ENCODE measurements around the gene NAALADL2. TPM values are rescaled to one million over a fixed set of nuclear protein-coding genes. Genes with fewer than 3 reads are reported as not detected.

NAALADL2 gene
- total and polyA plus RNA-seq, 2 donors (not counting 1 experiment from before 2014, with no cell fraction given), result 8.8 to 11.6 TPM

DNA sequence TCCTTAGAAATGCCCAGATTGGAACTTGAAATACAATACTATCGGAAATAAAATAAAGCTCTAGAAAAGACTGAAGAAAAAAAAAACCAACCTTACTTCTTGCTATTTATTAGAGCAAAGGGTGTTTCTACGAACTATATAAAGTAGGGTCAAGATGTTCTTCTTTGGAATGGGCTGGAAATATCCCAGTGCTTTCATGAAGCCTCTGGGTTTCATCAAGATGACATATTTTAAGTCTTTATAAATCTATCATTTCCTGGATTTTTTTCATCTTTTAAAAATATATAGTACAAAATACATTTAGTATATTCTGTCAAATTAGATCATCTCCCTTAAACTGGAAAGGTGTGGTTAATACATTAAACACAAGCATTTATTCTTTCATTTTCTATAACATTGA lies 978.8 kb downstream of the NAALADL2 start:
- DNase-seq (ENCODE audit: low read depth in 2 of 2), result no peak
- H3K36me3 ChIP-seq (ENCODE audit: control insufficient read depth, insufficient read depth, low read length), result no peaks in the 10 kb centered on the region
- no peak overlapping the region for H2AFZ ChIP-seq (ENCODE audit: low read length)
- TF ChIP-seq, protein P1, sequence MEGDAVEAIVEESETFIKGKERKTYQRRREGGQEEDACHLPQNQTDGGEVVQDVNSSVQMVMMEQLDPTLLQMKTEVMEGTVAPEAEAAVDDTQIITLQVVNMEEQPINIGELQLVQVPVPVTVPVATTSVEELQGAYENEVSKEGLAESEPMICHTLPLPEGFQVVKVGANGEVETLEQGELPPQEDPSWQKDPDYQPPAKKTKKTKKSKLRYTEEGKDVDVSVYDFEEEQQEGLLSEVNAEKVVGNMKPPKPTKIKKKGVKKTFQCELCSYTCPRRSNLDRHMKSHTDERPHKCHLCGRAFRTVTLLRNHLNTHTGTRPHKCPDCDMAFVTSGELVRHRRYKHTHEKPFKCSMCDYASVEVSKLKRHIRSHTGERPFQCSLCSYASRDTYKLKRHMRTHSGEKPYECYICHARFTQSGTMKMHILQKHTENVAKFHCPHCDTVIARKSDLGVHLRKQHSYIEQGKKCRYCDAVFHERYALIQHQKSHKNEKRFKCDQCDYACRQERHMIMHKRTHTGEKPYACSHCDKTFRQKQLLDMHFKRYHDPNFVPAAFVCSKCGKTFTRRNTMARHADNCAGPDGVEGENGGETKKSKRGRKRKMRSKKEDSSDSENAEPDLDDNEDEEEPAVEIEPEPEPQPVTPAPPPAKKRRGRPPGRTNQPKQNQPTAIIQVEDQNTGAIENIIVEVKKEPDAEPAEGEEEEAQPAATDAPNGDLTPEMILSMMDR (conservative IDR thresholded peaks at IDR 0.05 in 1 of 2, IDR thresholded peaks at IDR 0.05 in 1 of 2; ENCODE audit: low read depth in 1 of 2, low read length in 2 of 2), result no peak
- TF ChIP-seq EZH2 (IDR thresholded peaks at IDR 0.05; ENCODE audit: low read length, missing control alignments), result no peak
- no peaks in the 10 kb centered on the region for H3K9me3 ChIP-seq (ENCODE audit: control insufficient read depth, insufficient read depth, low read depth, low read length)
- H3K27ac ChIP-seq (ENCODE audit: insufficient read depth, low read length), result no peak overlapping the region
- no peaks in the 10 kb centered on the region for H3K27me3 ChIP-seq (ENCODE audit: control insufficient read depth, insufficient read depth, low read length)
- no peak overlapping the region for H3K4me3 ChIP-seq (replicated peaks in 1 of 4; ENCODE audit: control extremely low read depth in 1 of 4, insufficient read depth in 1 of 4, low read depth in 3 of 4, low read length in 4 of 4)
- H4K20me1 ChIP-seq (ENCODE audit: control insufficient read depth, extremely low read depth, insufficient read depth, low read length), result no peaks in the 10 kb centered on the region
- H3K4me2 ChIP-seq (ENCODE audit: extremely low read depth, insufficient read depth, low read length), result no peak overlapping the region
- H3K9ac ChIP-seq (ENCODE audit: insufficient read depth, low read length), result no peak overlapping the region
- H3K4me1 ChIP-seq (ENCODE audit: control insufficient read depth, extremely low read depth, insufficient read depth, low read length), result no peaks in the 10 kb centered on the region
- H3K79me2 ChIP-seq (ENCODE audit: control insufficient read depth, insufficient read depth, low read length), result no peaks in the 10 kb centered on the region

DNA sequence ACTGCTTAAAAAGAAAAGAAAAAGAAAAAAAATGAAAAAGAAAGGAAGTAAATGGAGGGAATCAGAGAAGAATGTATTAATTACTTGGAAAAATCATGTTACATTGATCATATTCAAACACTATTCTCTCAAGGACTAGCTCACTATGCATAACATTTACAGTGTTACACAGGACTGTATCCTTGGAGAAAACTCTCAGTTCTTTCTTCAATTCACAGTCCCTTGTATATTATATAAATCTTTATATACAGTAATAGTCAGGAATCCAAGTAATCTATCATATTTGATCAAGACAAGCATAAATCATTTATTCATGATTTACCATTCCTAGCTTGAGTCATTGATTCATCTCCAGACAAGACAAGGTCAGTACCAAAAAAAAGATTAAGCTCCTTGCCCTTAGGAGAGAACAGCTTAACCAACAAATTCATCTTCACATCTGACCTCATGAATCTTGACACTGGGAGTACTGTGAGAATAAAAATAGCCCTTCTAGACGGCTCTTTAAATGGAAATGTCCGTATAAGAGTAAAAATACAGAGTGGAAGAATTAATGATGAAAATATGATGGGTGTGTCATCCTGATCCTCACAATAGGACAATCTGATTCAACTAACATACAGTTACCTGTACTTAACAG lies 980.4 kb downstream of the NAALADL2 start:
- TF ChIP-seq, protein P1 (conservative IDR thresholded peaks at IDR 0.05 in 1 of 2, IDR thresholded peaks at IDR 0.05 in 1 of 2; ENCODE audit: low read depth in 1 of 2, low read length in 2 of 2), result no peak
- no peak for TF ChIP-seq EZH2 (IDR thresholded peaks at IDR 0.05; ENCODE audit: low read length, missing control alignments)
- Histone ChIP-seq H3K27ac (ENCODE audit: insufficient read depth, low read length) (no peak overlapping the region), H2AFZ (ENCODE audit: low read length) (no peak overlapping the region), H3K4me1 (ENCODE audit: control insufficient read depth, extremely low read depth, insufficient read depth, low read length) (no peaks in the 10 kb centered on the region), H3K4me3 (replicated peaks in 1 of 4; ENCODE audit: control extremely low read depth in 1 of 4, insufficient read depth in 1 of 4, low read depth in 3 of 4, low read length in 4 of 4) (no peak overlapping the region), H3K9me3 (ENCODE audit: control insufficient read depth, insufficient read depth, low read depth, low read length) (no peaks in the 10 kb centered on the region), H4K20me1 (ENCODE audit: control insufficient read depth, extremely low read depth, insufficient read depth, low read length) (no peaks in the 10 kb centered on the region), H3K27me3 (ENCODE audit: control insufficient read depth, insufficient read depth, low read length) (no peaks in the 10 kb centered on the region), H3K4me2 (ENCODE audit: extremely low read depth, insufficient read depth, low read length) (no peak overlapping the region), H3K36me3 (ENCODE audit: control insufficient read depth, insufficient read depth, low read length) (no peaks in the 10 kb centered on the region), H3K79me2 (ENCODE audit: control insufficient read depth, insufficient read depth, low read length) (no peaks in the 10 kb centered on the region), H3K9ac (ENCODE audit: insufficient read depth, low read length) (no peak overlapping the region)
- no peak for DNase-seq (ENCODE audit: low read depth in 2 of 2)

DNA sequence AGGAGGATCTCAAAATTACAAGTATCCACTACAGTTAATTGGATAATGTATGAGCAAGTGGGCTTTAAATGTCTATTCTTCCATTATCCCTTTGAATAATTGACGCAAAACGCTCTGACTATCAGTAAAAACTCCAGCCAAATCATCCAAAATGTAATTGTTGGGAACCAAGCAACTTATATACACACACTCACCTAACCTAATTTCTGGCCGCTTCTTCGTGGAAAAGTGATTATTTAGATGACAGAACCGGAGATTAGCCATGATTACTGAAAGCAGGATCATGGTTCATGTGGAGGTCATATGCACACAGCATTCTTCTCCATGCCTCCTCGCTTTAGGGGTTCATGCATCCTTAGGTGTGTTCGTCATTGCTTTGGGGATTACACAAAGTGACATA lies 992.4 kb downstream of the NAALADL2 start:
- H3K36me3 ChIP-seq (ENCODE audit: control insufficient read depth, insufficient read depth, low read length), result no peaks in the 10 kb centered on the region
- no peak for TF ChIP-seq EZH2 (IDR thresholded peaks at IDR 0.05; ENCODE audit: low read length, missing control alignments)
- TF ChIP-seq, protein P1 (conservative IDR thresholded peaks at IDR 0.05 in 1 of 2, IDR thresholded peaks at IDR 0.05 in 1 of 2; ENCODE audit: low read depth in 1 of 2, low read length in 2 of 2), result no peak
- H3K4me2 ChIP-seq (ENCODE audit: extremely low read depth, insufficient read depth, low read length), result no peak overlapping the region
- no peaks in the 10 kb centered on the region for H3K79me2 ChIP-seq (ENCODE audit: control insufficient read depth, insufficient read depth, low read length)
- no peak overlapping the region for H3K4me3 ChIP-seq (replicated peaks in 1 of 4; ENCODE audit: control extremely low read depth in 1 of 4, insufficient read depth in 1 of 4, low read depth in 3 of 4, low read length in 4 of 4)
- DNase-seq (ENCODE audit: low read depth in 2 of 2), result no peak
- H4K20me1 ChIP-seq (ENCODE audit: control insufficient read depth, extremely low read depth, insufficient read depth, low read length), result no peaks in the 10 kb centered on the region
- no peak overlapping the region for H2AFZ ChIP-seq (ENCODE audit: low read length)
- H3K9ac ChIP-seq (ENCODE audit: insufficient read depth, low read length), result no peak overlapping the region
- H3K27me3 ChIP-seq (ENCODE audit: control insufficient read depth, insufficient read depth, low read length), result no peaks in the 10 kb centered on the region
- H3K9me3 ChIP-seq (ENCODE audit: control insufficient read depth, insufficient read depth, low read depth, low read length), result no peaks in the 10 kb centered on the region
- H3K4me1 ChIP-seq (ENCODE audit: control insufficient read depth, extremely low read depth, insufficient read depth, low read length), result no peaks in the 10 kb centered on the region
- H3K27ac ChIP-seq (ENCODE audit: insufficient read depth, low read length), result no peak overlapping the region
